ENCODE data around the gene RBM44.
"Not testable (repeated sequence)": the region's sequence is repeated elsewhere in the genome, so short reads cannot be mapped to it uniquely, and the experiment has no call there.

RBM44 gene

GRCh38 chr2:237841051-237841450 lies 42.5 kb downstream of the RBM44 start:
- no peak for DNase-seq
- H3K27ac ChIP-seq (ENCODE audit: low read length, poor library complexity, severe bottlenecking), result no peak overlapping the region

DNA sequence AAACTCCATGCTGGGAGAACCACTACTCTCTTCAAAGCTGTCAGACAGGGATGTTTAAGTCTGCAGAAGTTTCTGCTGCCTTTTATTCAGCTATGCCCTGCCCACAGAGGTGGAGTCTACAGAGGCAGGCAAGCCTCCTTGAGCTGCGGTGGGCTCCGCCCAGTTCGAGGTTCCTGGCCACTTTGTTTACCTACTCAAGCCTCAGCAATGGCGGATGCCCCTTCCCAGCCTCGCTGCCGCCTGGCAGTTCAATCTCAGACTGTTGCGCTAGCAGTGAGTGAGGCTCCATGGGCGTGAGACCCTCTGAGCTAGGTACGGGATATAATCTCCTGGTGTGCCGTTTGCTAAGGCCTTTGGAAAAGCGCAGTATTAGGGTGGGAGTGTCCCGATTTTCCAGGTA lies 50.4 kb downstream of the RBM44 start:
- H3K9me3 ChIP-seq (ENCODE audit: control insufficient read depth, low read length); H3K79me1 ChIP-seq (replicated peaks; ENCODE audit: low read length, poor library complexity, severe bottlenecking); H2BK120ac ChIP-seq (ENCODE audit: low read depth, low read length); H2BK5ac ChIP-seq (ENCODE audit: low read depth, low read length, poor library complexity, severe bottlenecking); H3K27ac ChIP-seq (ENCODE audit: low read length, poor library complexity, severe bottlenecking); H3K36me3 ChIP-seq (ENCODE audit: control insufficient read depth in 1 of 2, insufficient read depth in 2 of 2, low read depth in 1 of 2, low read length in 2 of 2); H3K4ac ChIP-seq (ENCODE audit: low read depth in 1 of 2, low read length in 2 of 2); H4K8ac ChIP-seq (ENCODE audit: low read length); H4K91ac ChIP-seq (ENCODE audit: low read length); H3K23ac ChIP-seq (ENCODE audit: low read length in 2 of 2); H3K18ac ChIP-seq (ENCODE audit: low read depth in 1 of 2, low read length in 2 of 2); H3K27me3 ChIP-seq (ENCODE audit: control insufficient read depth in 1 of 2, insufficient read depth in 1 of 2, low read length in 2 of 2); H3K4me2 ChIP-seq (ENCODE audit: low read length, poor library complexity, severe bottlenecking); H2BK15ac ChIP-seq (ENCODE audit: low read depth, poor library complexity, severe bottlenecking); H2AK5ac ChIP-seq (ENCODE audit: low read length, severe bottlenecking); H2AFZ ChIP-seq (ENCODE audit: low read depth, low read length); H3K4me1 ChIP-seq (ENCODE audit: control insufficient read depth, insufficient read depth, low read depth, low read length); H3K4me3 ChIP-seq (ENCODE audit: insufficient read depth in 1 of 2, low read depth in 1 of 2, low read length in 2 of 2); DNase-seq; H3K9ac ChIP-seq (ENCODE audit: low read length); H2BK12ac ChIP-seq (ENCODE audit: low read length in 2 of 2); H3K14ac ChIP-seq (ENCODE audit: low read length in 2 of 2): not testable (repeated sequence)
- WGBS, result 90% methylated on average over 12 of the region's 12 CpGs

More at GRCh38 chr2:237841051-237841450, 42.5 kb downstream of the RBM44 start:
- no peak overlapping the region for H3K4me3 ChIP-seq (ENCODE audit: insufficient read depth in 1 of 2, low read depth in 1 of 2, low read length in 2 of 2)
- no peak overlapping the region for H2AFZ ChIP-seq (ENCODE audit: low read depth, low read length)
- no peaks in the 10 kb centered on the region for H3K9me3 ChIP-seq (ENCODE audit: control insufficient read depth, low read length)
- no peak overlapping the region for H3K18ac ChIP-seq (ENCODE audit: low read depth in 1 of 2, low read length in 2 of 2)
- H2AK5ac ChIP-seq (ENCODE audit: low read length, severe bottlenecking), result no peak overlapping the region
- no peak overlapping the region for H2BK5ac ChIP-seq (ENCODE audit: low read depth, low read length, poor library complexity, severe bottlenecking)
- whole genome bisulfite sequencing, result 85% methylated on average over 4 of the region's 4 CpGs
- H3K23ac ChIP-seq (ENCODE audit: low read length in 2 of 2), result no peak overlapping the region
- H2BK15ac ChIP-seq (ENCODE audit: low read depth, poor library complexity, severe bottlenecking), result no peak overlapping the region
- no peak overlapping the region for H3K4ac ChIP-seq (ENCODE audit: low read depth in 1 of 2, low read length in 2 of 2)
- H4K8ac ChIP-seq (ENCODE audit: low read length), result no peak overlapping the region
- no peak overlapping the region for H3K4me2 ChIP-seq (ENCODE audit: low read length, poor library complexity, severe bottlenecking)
- no peak overlapping the region for H3K14ac ChIP-seq (ENCODE audit: low read length in 2 of 2)
- H3K9ac ChIP-seq (ENCODE audit: low read length), result no peak overlapping the region
- H2BK120ac ChIP-seq (ENCODE audit: low read depth, low read length), result no peak overlapping the region
- H4K91ac ChIP-seq (ENCODE audit: low read length), result no peak overlapping the region
- no peaks in the 10 kb centered on the region for H3K4me1 ChIP-seq (ENCODE audit: control insufficient read depth, insufficient read depth, low read depth, low read length)
- H3K27me3 ChIP-seq (ENCODE audit: control insufficient read depth in 1 of 2, insufficient read depth in 1 of 2, low read length in 2 of 2), result no peaks in the 10 kb centered on the region
- no peaks in the 10 kb centered on the region for H3K36me3 ChIP-seq (ENCODE audit: control insufficient read depth in 1 of 2, insufficient read depth in 2 of 2, low read depth in 1 of 2, low read length in 2 of 2)
- no peak overlapping the region for H2BK12ac ChIP-seq (ENCODE audit: low read length in 2 of 2)
- no peaks in the 10 kb centered on the region for H3K79me1 ChIP-seq (replicated peaks; ENCODE audit: low read length, poor library complexity, severe bottlenecking)

DNA sequence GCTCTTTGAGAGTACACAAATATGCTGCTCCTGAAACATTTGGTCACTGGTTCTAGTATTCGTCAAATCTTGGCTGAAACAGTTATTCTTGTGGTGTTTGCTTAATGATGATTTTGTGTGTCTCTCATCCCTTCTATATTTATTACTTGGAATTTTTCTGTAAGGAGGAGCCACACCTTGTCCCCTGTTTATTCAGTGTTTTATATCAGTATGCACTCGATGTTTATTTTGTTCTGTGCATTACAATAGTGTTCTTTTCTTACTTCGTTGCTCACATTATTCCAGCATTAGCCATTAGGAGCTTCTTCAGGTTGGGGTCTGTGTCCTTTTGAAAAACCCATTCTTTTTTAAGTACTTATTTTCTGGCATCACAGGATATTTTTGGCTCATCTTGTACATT lies 55.7 kb downstream of the RBM44 start:
- 91% methylated on average over 3 of the region's 3 CpGs for WGBS
- H4K8ac ChIP-seq (ENCODE audit: low read length), result no peak overlapping the region
- H2BK5ac ChIP-seq (ENCODE audit: low read depth, low read length, poor library complexity, severe bottlenecking), result no peak overlapping the region
- H3K27me3 ChIP-seq (ENCODE audit: control insufficient read depth in 1 of 2, insufficient read depth in 1 of 2, low read length in 2 of 2), result peaks cover 4 to 36% of the 10 kb centered on the region in 2 experiments
- H4K91ac ChIP-seq (ENCODE audit: low read length), result no peak overlapping the region
- H3K4me1 ChIP-seq (ENCODE audit: control insufficient read depth, insufficient read depth, low read depth, low read length), result peaks cover 12% of the 10 kb centered on the region
- no peak overlapping the region for H3K27ac ChIP-seq (ENCODE audit: low read length, poor library complexity, severe bottlenecking)
- H2BK120ac ChIP-seq (ENCODE audit: low read depth, low read length), result no peak overlapping the region
- DNase-seq, result no peak
- H3K14ac ChIP-seq (ENCODE audit: low read length in 2 of 2), result no peak overlapping the region
- no peaks in the 10 kb centered on the region for H3K9me3 ChIP-seq (ENCODE audit: control insufficient read depth, low read length)
- H3K79me1 ChIP-seq (replicated peaks; ENCODE audit: low read length, poor library complexity, severe bottlenecking), result no peaks in the 10 kb centered on the region
- H2BK12ac ChIP-seq (ENCODE audit: low read length in 2 of 2), result no peak overlapping the region
- no peak overlapping the region for H3K23ac ChIP-seq (ENCODE audit: low read length in 2 of 2)
- no peak overlapping the region for H3K18ac ChIP-seq (ENCODE audit: low read depth in 1 of 2, low read length in 2 of 2)
- H3K36me3 ChIP-seq (ENCODE audit: control insufficient read depth in 1 of 2, insufficient read depth in 2 of 2, low read depth in 1 of 2, low read length in 2 of 2), result no peaks in the 10 kb centered on the region
- H3K4me2 ChIP-seq (ENCODE audit: low read length, poor library complexity, severe bottlenecking), result no peak overlapping the region
- H2AFZ ChIP-seq (ENCODE audit: low read depth, low read length), result no peak overlapping the region
- no peak overlapping the region for H3K4ac ChIP-seq (ENCODE audit: low read depth in 1 of 2, low read length in 2 of 2)
- no peak overlapping the region for H2AK5ac ChIP-seq (ENCODE audit: low read length, severe bottlenecking)
- no peak overlapping the region for H3K9ac ChIP-seq (ENCODE audit: low read length)
- no peak overlapping the region for H3K4me3 ChIP-seq (ENCODE audit: insufficient read depth in 1 of 2, low read depth in 1 of 2, low read length in 2 of 2)
- no peak overlapping the region for H2BK15ac ChIP-seq (ENCODE audit: low read depth, poor library complexity, severe bottlenecking)

DNA sequence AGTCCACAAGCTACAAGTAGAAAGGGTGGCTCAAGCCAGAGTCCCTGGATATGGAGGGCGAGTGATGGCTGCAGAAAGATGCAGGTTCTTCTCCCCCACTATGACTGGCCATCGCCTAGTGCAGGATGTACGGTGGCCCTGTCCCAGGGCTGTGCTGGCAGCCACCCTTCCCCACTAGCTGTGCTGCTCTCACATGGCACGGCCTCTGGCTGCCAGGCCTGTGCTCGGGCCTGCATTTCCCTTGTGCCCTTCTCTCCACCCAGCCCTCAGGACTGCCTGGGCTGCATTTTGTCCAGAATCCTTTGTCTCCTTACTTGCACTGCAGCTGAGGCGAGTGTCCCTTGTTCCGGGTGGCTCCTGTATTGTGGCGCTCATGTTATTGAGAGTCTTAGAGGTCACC lies 59.2 kb downstream of the RBM44 start:
- Histone ChIP-seq H4K91ac (ENCODE audit: low read length) (no peak overlapping the region), H3K9ac (ENCODE audit: low read length) (no peak overlapping the region), H3K79me1 (replicated peaks; ENCODE audit: low read length, poor library complexity, severe bottlenecking) (peaks cover under 1% of the 10 kb centered on the region), H3K4ac (ENCODE audit: low read depth in 1 of 2, low read length in 2 of 2) (no peak overlapping the region), H2BK12ac (ENCODE audit: low read length in 2 of 2) (no peak overlapping the region), H4K8ac (ENCODE audit: low read length) (no peak overlapping the region), H3K23ac (ENCODE audit: low read length in 2 of 2) (no peak overlapping the region), H3K4me3 (ENCODE audit: insufficient read depth in 1 of 2, low read depth in 1 of 2, low read length in 2 of 2) (no peak overlapping the region), H2BK5ac (ENCODE audit: low read depth, low read length, poor library complexity, severe bottlenecking) (no peak overlapping the region), H3K14ac (ENCODE audit: low read length in 2 of 2) (no peak overlapping the region), H3K27me3 (ENCODE audit: control insufficient read depth in 1 of 2, insufficient read depth in 1 of 2, low read length in 2 of 2) (peaks cover 4 to 64% of the 10 kb centered on the region in 2 experiments), H3K9me3 (ENCODE audit: control insufficient read depth, low read length) (no peaks in the 10 kb centered on the region), H2BK15ac (ENCODE audit: low read depth, poor library complexity, severe bottlenecking) (no peak overlapping the region), H3K36me3 (ENCODE audit: control insufficient read depth in 1 of 2, insufficient read depth in 2 of 2, low read depth in 1 of 2, low read length in 2 of 2) (no peaks in the 10 kb centered on the region), H3K4me1 (ENCODE audit: control insufficient read depth, insufficient read depth, low read depth, low read length) (peaks cover 15% of the 10 kb centered on the region), H2AFZ (ENCODE audit: low read depth, low read length) (no peak overlapping the region), H3K18ac (ENCODE audit: low read depth in 1 of 2, low read length in 2 of 2) (no peak overlapping the region), H3K4me2 (ENCODE audit: low read length, poor library complexity, severe bottlenecking) (no peak overlapping the region), H2AK5ac (ENCODE audit: low read length, severe bottlenecking) (no peak overlapping the region), H2BK120ac (ENCODE audit: low read depth, low read length) (no peak overlapping the region), H3K27ac (ENCODE audit: low read length, poor library complexity, severe bottlenecking) (no peak overlapping the region)
- DNase-seq, result no peak
- 86% methylated on average over 8 of the region's 8 CpGs for WGBS
